DND-41 (cell line): ENCODE results near the gene GNG10.

Experiments used
- ATAC-seq: fragments of 200-7000 bp; cut with Tn5 transposase; 3 replicates; pipeline ENCODE4 v1.9.1; 2021; ENCODE audit warnings: low read depth; ENCODE audit not compliant: insufficient read depth
- DNase-seq: peaks from one replicate; pipeline ENCODE4 v3.0.0-alpha.2; 2020
- H2AFZ ChIP-seq: 2 replicates; pipeline ENCODE4 v1.6.0; 2012; ENCODE audit warnings: low read depth, low read length
- H3K27ac ChIP-seq: 2 replicates; pipeline ENCODE4 v1.5.1; 2012; ENCODE audit warnings: low read length, inconsistent platforms
- H3K27me3 ChIP-seq: fragments of 200-600 bp; sonication (generic); 2 replicates; pipeline ENCODE4 v1.6.0; 2012; ENCODE audit warnings: low read length, mild to moderate bottlenecking, inconsistent platforms; ENCODE audit not compliant: insufficient read depth, poor library complexity
- H3K36me3 ChIP-seq: 2 replicates; pipeline ENCODE4 v1.5.1; 2012; ENCODE audit warnings: low read length, inconsistent platforms; ENCODE audit not compliant: insufficient read depth
- H3K4me1 ChIP-seq: 2 replicates; pipeline ENCODE4 v1.5.1; 2012; ENCODE audit warnings: mild to moderate bottlenecking, low read length; ENCODE audit not compliant: insufficient read depth
- H3K4me2 ChIP-seq: 2 replicates; pipeline ENCODE4 v1.6.0; 2012; ENCODE audit warnings: mild to moderate bottlenecking, moderate library complexity, low read length, inconsistent platforms; ENCODE audit not compliant: insufficient read depth
- H3K4me3 ChIP-seq, 2 experiments: fragments of 200-600 bp in 1 of 2; shearing (Covaris generic) in 1 of 2; 2 replicates each; pipeline ENCODE4 v1.5.1; 2012 to 2016; ENCODE audit warnings: inconsistent platforms in 2 of 2, low read length in 2 of 2, mild to moderate bottlenecking in 2 of 2, low read depth in 1 of 2, moderate library complexity in 1 of 2
- H3K79me2 ChIP-seq: 2 replicates; pipeline ENCODE4 v1.6.0; 2012; ENCODE audit warnings: low read length, inconsistent platforms; ENCODE audit not compliant: insufficient read depth
- H3K9ac ChIP-seq: 2 replicates; pipeline ENCODE4 v1.6.0; 2012; ENCODE audit warnings: low read depth, mild to moderate bottlenecking, inconsistent platforms, low read length, moderate library complexity
- H3K9me3 ChIP-seq: 2 replicates; pipeline ENCODE4 v1.5.1; 2012; ENCODE audit warnings: low read length, moderate library complexity, mild to moderate bottlenecking, inconsistent platforms; ENCODE audit not compliant: insufficient read depth, severe bottlenecking
- H4K20me1 ChIP-seq: 2 replicates; pipeline ENCODE4 v1.6.0; 2012; ENCODE audit warnings: low read length; ENCODE audit not compliant: insufficient read depth
- CTCF ChIP-seq: IDR thresholded peaks from 2 replicates; pipeline ENCODE4 v1.5.1; 2012; ENCODE audit warnings: borderline replicate concordance, low read length, moderate library complexity, mild to moderate bottlenecking; ENCODE audit not compliant: poor library complexity, severe bottlenecking; ENCODE audit errors: extremely low read depth
- EZH2 ChIP-seq: IDR thresholded peaks from 3 replicates; pipeline ENCODE4 v1.6.1; 2012; ENCODE audit warnings: borderline replicate concordance, low read depth, mild to moderate bottlenecking, moderate library complexity, low read length, inconsistent platforms; ENCODE audit not compliant: severe bottlenecking

GNG10 gene

GRCh38 chr9:111696796-111697195 is 35.4 kb downstream of the GNG10 start:
- DNase-seq (no peak), ATAC-seq (no peak)
- no peak overlapping the region for H3K9ac ChIP-seq
- H3K4me2 ChIP-seq = no peak overlapping the region
- no peaks in the 10 kb centered on the region for H3K27me3 ChIP-seq
- H3K4me1 ChIP-seq = no peaks in the 10 kb centered on the region
- H4K20me1 ChIP-seq = no peaks in the 10 kb centered on the region
- H3K27ac ChIP-seq = no peak overlapping the region
- H3K79me2 ChIP-seq = no peaks in the 10 kb centered on the region
- no peak overlapping the region for H2AFZ ChIP-seq
- H3K36me3 ChIP-seq = no peaks in the 10 kb centered on the region
- no peaks in the 10 kb centered on the region for H3K9me3 ChIP-seq
- TF ChIP-seq CTCF = no peak
- no peak for TF ChIP-seq EZH2
- H3K4me3 ChIP-seq = no peak overlapping the region

GRCh38 chr9:111700776-111701175 is 39.4 kb downstream of the GNG10 start:
- no peaks in the 10 kb centered on the region for H3K9me3 ChIP-seq
- no peak overlapping the region for H2AFZ ChIP-seq
- H3K4me1 ChIP-seq = no peaks in the 10 kb centered on the region
- H3K27me3 ChIP-seq = no peaks in the 10 kb centered on the region
- DNase-seq (no peak), ATAC-seq (no peak)
- no peak for TF ChIP-seq CTCF
- TF ChIP-seq EZH2 = no peak
- no peaks in the 10 kb centered on the region for H4K20me1 ChIP-seq
- H3K36me3 ChIP-seq = no peaks in the 10 kb centered on the region
- no peak overlapping the region for H3K4me3 ChIP-seq
- no peaks in the 10 kb centered on the region for H3K79me2 ChIP-seq
- H3K27ac ChIP-seq = no peak overlapping the region
- H3K9ac ChIP-seq = no peak overlapping the region
- no peak overlapping the region for H3K4me2 ChIP-seq

- TF ChIP-seq EZH2 = no peak
- no peak for TF ChIP-seq CTCF
- DNase-seq = no peak
Observed at GRCh38 chr9:111704503-111704902, 43.1 kb downstream of the GNG10 start.

GRCh38 chr9:111711548-111711947 is 50.1 kb downstream of the GNG10 start:
- ATAC-seq = no peak
- Histone ChIP-seq H3K4me1 (no peaks in the 10 kb centered on the region), H3K9me3 (no peaks in the 10 kb centered on the region), H2AFZ (no peak overlapping the region), H3K9ac (no peak overlapping the region), H3K27me3 (no peaks in the 10 kb centered on the region), H3K36me3 (no peaks in the 10 kb centered on the region), H3K4me2 (no peak overlapping the region), H3K79me2 (no peaks in the 10 kb centered on the region), H3K27ac (no peak overlapping the region), H4K20me1 (no peaks in the 10 kb centered on the region), H3K4me3 (no peak overlapping the region)
- no peak for DNase-seq
- TF ChIP-seq EZH2 (no peak), CTCF (no peak)

More at GRCh38 chr9:111704503-111704902, 43.1 kb downstream of the GNG10 start:
- ATAC-seq = no peak
- no peak overlapping the region for H3K9ac ChIP-seq
- H3K27ac ChIP-seq = no peak overlapping the region
- no peaks in the 10 kb centered on the region for H3K79me2 ChIP-seq
- H3K4me2 ChIP-seq = no peak overlapping the region
- H3K9me3 ChIP-seq = no peaks in the 10 kb centered on the region
- H4K20me1 ChIP-seq = no peaks in the 10 kb centered on the region
- no peak overlapping the region for H3K4me3 ChIP-seq
- no peak overlapping the region for H2AFZ ChIP-seq
- H3K4me1 ChIP-seq = no peaks in the 10 kb centered on the region
- H3K36me3 ChIP-seq = no peaks in the 10 kb centered on the region
- no peaks in the 10 kb centered on the region for H3K27me3 ChIP-seq
